ENCODE data around the gene SLC10A7.

- TF ChIP-seq CTCF (IDR thresholded peaks at IDR 0.05; ENCODE audit: poor library complexity), result no peak
- TF ChIP-seq EZH2 (IDR thresholded peaks at IDR 0.05; ENCODE audit: borderline replicate concordance), result no peak
These were observed 49.3 kb downstream of the SLC10A7 start for GRCh38 chr4:146472404-146472803.
